Limb (tissue), 2 donors: ENCODE measurements around the gene GMCL2.
A peak's percentile ranks its signal among the peaks of the same experiment; 100 is the strongest.

Source experiments
- DNase-seq, 2 donors: peaks; one replicate each; pipeline ENCODE4 v3.0.0-alpha.2; 2016; ENCODE audit errors: extremely low spot score in 2 of 2

The GMCL2 gene

GRCh38 chr5:178143901-178144300 lies 43.3 kb downstream of the GMCL2 start:
- peak; percentile 62 to 66 for DNase-seq

GRCh38 chr5:178143246-178143645 lies 43.9 kb downstream of the GMCL2 start:
- DNase-seq = no peak

GRCh38 chr5:178142642-178143041 lies 44.5 kb downstream of the GMCL2 start:
- DNase-seq = no peak

- no peak for DNase-seq
These were observed 45.6 kb downstream of the GMCL2 start for GRCh38 chr5:178141550-178141949.

- DNase-seq = no peak
These were observed 49.2 kb downstream of the GMCL2 start for GRCh38 chr5:178137991-178138390.

GRCh38 chr5:178136990-178137389 lies 50.2 kb downstream of the GMCL2 start:
- DNase-seq = no peak
